Activated CD4-positive, CD25-positive, alpha-beta regulatory T cell treated with anti-CD3 and anti-CD28 coated beads, Interleukin-2, amount 50 U/mL, for 16 hours (primary cell): ENCODE results near the gene PDE7B.

Source experiments
- DNase-seq: peaks from one replicate; pipeline ENCODE4 v3.0.0-alpha.2; 2020; ENCODE audit warnings: low read depth, low spot score

The PDE7B gene

GRCh38 chr6:135884136-135884535 is 32.6 kb downstream of the PDE7B start:
- no peak for DNase-seq

DNA sequence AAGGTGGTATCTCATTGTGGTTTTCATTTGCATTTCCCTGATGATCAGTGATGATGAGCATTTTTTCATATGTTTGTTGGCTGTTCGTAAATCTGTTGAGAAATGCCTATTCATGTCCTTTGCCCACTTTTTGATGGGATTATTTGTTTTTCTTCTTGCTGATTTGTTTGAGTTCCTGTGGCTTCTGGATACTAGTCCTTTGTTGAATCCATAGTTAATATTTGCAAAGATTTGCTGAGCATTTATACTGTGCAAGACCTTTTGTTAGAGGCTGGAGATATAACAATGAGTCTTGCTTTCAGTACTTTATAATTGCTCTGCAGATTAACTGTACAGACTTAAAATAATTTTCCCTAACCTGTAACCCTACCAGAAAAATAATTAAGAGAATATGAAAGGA is 35.6 kb downstream of the PDE7B start:
- DNase-seq = no peak

DNA sequence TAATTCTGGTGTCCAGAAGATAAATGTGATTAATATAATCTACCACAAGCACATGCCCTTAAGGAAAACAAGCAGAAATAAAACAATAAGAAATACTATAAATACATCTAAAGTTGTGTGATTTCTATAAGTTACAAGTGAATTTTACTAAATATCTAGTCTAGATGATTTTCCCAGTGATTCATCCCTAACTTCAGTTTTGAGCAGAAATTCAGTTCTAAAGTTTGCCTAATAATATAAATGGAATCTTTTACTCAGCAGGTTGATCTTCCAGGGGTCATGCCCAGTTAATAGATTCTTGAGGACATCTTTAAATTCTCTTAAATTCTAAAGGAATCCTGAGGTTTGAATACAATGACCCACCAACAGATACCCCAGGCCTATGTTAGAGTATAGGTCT is 37.3 kb downstream of the PDE7B start:
- no peak for DNase-seq

DNA sequence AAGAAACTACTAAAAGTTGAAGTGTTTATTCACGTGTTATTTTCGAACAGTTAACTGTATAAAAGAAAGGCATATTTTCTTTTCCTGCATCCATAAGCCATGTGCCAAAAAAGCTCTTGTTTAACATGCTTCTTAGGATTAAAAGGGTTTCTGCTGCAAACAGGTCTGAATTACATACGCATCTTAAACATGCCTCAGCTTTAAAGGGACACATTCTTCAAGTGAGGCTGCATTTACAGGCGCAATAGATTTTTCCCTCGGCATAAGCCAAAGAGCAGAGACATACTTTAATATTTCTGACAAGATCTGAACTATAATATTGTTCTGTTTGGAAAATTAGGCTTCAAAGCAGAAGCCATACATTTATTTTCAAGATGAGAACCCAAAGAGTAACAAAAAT is 39.4 kb downstream of the PDE7B start:
- no peak for DNase-seq

GRCh38 chr6:135891710-135892109 is 40.2 kb downstream of the PDE7B start:
- no peak for DNase-seq

DNA sequence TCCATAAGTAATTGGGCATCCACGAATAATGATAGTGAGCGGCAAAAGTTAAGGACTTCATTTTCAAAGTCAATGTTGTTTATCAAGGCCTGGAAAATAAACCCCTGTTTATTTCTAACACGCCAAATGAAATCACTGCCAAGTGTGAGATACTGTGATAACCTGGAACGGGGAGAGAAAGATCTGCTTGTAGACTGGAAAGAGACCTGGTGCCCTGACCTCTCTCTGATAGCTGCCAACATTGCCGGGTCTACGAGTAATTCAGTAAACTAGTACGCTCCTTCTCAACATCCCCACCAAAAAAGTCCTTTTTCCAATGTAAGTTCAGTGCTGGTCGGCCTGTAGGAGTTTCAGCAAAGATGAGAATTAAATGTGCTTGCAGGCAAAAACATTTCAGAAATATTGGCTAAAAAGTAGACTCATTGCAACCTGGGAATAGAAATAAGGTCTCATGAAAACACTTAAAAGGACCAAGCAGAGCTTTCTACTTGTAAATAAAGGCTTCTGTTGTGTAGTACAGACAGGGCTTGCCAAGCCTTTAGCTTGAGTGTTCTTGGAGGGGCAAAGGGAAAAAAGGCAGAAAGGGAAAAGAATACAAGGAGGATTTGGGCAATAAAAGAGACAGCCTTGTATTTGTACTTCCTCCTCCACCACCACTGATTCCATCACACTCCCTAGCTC is 43.9 kb downstream of the PDE7B start:
- no peak for DNase-seq

- no peak for DNase-seq
These were observed 45.6 kb downstream of the PDE7B start for GRCh38 chr6:135897087-135897486.

DNA sequence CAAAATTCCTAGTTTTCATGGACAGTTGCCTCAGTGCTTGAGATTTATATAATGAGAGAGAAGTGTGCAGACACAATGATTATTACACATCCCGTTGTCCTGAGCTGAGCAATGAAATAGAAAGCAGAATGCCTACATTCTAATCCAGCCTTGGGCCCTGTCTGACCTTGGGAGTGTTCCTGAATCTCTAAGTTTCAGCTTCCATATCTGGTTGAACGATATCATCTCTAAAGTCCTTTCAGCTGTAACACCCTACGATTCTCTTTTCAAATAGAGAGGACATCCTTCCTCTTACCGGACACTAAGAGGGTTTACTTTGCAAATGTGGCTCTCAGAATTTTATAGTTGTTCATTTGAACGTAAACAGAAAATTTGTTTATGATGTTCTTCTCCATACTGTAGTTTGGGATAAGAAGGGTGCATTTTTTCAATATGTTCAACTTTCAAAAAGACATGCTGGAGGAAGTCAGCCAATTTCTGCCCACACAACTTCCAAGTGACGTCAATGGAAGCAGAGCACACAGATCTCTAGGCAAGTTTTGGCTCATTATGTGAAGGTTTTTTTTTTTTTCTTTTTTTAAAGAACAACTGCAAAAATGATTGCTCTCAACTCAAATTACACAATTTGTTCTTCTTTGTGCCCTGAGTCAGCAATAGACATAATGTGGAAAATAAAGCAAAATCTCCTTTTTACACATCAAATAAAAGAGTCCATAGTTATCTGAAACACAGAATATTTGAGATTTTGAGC is 50.4 kb downstream of the PDE7B start:
- no peak for DNase-seq

DNA sequence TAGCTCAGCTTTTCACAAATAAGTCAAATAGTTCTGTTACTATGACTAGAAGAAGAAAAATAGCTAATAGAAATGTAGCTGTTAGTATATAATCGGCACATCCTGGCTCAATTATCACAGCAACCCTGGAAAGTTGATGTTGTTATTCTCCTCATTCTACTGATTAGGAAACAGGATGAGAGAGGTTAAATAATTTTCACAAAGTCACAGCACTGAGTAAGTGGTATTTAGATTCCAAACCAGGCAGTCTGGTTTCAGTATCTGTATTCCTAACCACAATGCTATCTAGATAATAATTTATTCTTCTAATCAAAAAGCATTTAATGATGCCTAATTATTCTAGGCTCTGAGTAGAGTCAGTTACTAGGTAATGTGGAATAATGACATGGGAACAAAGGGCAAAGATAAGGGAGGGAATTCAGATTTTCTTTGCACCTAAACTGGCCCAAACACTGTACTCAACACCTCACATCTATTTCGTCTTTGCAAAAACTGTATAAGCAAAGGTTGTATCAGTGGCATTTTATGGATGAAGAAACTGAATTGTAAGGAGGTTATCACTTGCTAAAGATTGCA is 51.3 kb downstream of the PDE7B start:
- DNase-seq = no peak

GRCh38 chr6:135904666-135905065 is 53.2 kb downstream of the PDE7B start:
- DNase-seq = no peak

GRCh38 chr6:135905604-135906300 is 54.3 kb downstream of the PDE7B start:
- no peak for DNase-seq

DNA sequence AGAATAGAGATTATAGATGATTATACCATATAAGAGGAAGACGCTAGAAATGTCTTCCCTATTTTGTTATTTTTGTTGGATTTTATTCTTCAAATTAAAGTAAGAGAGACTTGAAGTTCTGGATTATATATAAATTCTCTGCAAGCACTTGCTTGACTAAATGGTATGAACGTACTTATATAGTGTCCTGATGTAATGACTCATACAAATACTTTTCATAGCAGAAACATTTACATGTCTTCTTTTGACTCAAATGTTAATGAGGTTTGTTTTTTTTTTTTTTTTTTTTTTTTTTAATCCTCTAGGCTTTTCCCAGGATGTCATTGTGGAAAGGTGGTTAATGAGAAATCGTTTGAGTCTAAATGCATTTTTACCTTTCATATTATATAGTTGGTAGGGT is 55.0 kb downstream of the PDE7B start:
- DNase-seq = no peak

DNA sequence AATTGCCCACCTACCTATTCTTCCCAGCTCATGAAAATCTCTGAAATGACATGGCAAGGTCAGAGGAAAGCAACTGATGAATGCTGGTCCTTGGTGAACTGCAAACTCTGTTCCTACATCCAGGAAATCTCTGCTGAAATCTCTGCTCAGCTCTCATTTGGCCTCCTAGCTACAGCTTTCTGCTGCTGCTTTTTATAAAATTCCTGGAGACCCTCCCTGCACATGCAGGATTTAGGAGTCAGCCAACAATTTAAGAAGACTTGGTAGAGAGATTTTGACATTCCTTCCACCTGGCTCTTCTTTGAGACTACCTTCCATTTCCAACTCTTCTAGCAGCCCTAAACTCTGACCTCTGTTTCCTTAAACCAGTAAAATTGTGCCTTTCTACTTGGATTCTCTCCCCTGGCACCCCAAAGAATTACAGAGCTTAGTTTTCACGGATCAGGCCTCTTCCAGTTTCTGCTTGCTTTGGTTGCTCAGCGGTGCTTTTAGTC is 55.5 kb downstream of the PDE7B start:
- no peak for DNase-seq

DNA sequence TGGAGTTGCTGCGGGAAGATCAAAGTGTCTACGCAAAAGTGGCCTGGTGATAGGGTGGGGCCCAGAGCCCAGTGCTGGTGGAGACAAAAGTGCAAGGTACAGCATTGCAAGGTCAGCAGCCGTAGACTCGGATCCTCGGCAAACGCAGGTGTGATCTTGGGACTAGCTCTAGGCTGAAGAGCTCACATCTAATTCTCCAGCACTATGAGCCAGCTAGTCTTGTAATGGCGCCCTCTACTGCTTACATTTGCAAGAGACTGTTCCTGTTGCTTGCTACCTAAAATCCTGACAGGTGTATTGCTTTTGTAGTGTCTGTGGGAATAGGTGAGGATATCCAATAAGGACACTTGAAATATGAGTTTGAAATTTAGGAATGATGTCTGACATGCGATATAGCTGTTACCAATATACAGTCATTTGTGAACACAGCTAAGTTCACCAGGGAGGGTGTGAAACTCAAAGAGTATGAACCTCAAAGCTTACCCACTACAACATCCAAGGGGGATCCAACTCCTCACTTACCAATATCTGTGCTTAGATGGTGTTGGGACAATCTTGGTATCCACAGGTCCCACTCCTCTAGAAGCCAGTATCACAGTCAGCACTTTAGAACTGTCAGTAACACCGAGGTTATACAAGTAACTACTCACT is 58.4 kb downstream of the PDE7B start:
- peak; percentile 9 for DNase-seq

GRCh38 chr6:135910790-135911618 is 59.5 kb downstream of the PDE7B start:
- DNase-seq = no peak

GRCh38 chr6:135913785-135914184 is 62.3 kb downstream of the PDE7B start:
- no peak for DNase-seq

GRCh38 chr6:135919026-135919425 is 67.5 kb downstream of the PDE7B start:
- DNase-seq = no peak

DNA sequence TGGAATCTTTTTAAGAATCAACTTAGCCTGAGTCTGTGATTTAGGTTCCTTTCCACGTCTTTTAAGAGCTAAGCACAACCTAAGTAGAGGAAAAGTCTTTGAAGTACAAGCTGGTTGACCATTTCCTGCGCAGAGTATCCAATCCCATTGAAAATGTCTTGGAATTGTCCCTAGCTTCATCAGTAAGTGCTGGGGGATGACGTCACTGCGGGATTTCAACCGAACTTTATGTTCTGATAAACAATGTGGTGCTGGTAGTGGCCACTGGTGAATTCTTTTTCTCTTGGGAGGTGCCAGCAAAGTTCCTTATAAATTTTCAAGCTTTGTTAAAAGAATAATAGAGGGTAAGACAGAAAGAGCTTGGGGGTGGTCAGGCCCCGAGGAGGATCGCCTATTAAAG is 69.2 kb downstream of the PDE7B start:
- no peak for DNase-seq

GRCh38 chr6:135921188-135921587 is 69.7 kb downstream of the PDE7B start:
- no peak for DNase-seq

DNA sequence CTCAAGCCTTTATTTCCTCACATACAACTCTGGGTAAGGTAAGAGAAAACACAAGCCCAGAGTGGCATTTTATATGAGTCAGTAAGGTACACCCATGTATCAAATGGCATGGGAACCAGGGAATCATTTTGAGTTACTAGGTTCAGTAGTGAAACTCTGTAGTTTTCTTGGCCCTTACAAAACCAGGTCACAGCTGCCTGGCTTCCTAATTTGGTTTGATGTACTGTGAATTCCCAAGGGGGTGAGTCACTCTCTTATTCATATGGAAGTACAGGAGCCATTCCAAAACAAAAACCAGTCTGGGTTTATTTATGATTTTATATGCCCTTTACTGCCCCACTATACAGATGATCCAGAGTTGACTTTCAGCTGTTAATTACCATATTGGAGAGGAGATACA is 70.7 kb downstream of the PDE7B start:
- DNase-seq = no peak

GRCh38 chr6:135922746-135923145 is 71.2 kb downstream of the PDE7B start:
- DNase-seq = no peak
